HG02884 (cell line): ENCODE measurements around the gene C1orf210.

Source experiments
- ATAC-seq: cut with Tn5 transposase; IDR thresholded peaks from one replicate; pipeline ENCODE4 v1.9.1; 2021; ENCODE audit warnings: mild to moderate bottlenecking, moderate library complexity; ENCODE audit not compliant: unreplicated experiment

C1orf210 gene

DNA sequence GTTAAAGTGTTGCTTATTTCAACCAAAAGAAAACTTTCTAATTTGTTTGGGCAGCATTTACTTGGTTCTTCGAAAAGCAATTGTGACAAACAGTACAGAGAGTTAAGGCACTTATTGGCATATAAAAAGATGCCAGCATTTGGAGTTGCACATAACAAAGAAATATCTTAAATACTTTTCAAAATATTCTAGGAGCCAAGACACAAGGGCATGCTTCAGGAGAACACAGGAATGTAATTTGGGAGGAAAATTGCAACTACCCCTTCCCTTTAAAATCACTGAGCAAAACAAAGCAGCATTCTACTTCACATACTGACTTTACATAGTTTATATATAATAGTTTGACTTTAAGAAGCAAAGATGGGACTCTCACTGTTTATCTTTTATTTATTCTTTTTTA, 10.8 kb upstream of the C1orf210 start:
- ATAC-seq, result no peak

GRCh38 chr1:43294761-43295160, 9.4 kb upstream of the C1orf210 start:
- ATAC-seq, result no peak

DNA sequence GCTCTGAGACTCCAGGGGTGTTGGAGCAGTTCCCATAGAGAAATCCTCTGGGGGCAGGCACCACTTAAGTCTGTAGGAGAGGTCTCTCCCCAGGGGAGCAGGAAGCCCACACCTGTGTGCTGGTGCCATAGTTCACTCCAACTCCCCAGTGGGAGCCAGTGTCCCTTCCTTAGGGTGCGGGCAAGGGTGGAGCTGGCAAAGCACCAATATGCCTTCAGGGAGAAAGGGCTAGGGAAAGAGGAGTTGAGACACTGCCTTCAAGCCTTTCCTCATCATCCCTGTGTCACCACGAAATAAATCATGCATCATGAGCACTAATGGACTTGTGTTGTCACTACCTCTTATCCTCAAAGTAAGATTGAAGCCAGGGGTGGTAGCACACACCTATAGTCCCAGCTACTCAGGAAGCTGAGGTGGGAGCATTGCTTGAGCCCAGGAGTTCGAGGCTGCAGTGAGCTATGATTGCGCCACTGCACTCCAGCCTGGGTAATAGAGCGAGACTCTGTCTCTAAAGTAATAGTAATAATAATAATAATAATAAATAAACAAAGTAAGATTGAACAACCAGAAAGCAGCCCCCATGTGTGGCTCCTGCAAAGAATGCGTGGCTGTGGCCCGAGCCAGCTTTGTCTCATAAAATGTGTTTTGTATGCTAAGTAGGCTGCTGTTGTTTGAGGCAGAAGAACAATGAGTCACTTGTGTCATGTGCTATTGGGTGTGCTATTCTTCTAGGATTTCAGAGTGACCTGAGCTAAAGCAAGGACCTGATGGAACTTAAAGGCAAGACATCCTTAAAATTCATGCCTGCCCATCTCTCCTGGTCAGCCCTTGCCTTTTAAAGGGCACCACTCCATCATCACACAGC, 8.7 kb upstream of the C1orf210 start:
- no peak for ATAC-seq

- no peak for ATAC-seq
Observed at GRCh38 chr1:43293176-43293575, 7.8 kb upstream of the C1orf210 start.

DNA sequence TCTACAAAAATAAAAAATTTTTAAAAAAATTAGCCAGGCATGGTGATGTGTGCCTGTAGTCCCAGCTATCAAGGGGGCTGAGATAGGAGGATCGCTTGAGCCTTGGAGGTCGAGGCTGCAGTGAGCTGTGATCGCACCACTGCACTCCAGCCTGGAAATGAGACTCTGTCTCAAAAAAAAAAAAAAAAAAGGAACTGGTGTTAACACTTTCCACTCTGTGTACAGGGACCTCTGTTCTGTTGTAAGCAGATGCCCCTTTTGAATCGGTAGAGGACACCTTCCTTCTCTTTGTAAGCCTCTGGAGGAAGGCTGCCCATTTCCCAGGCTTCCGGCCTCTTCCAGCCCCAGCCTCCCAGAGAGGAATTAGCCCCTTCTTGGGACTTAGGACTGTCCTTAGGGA, 7.3 kb upstream of the C1orf210 start:
- ATAC-seq, result no peak

DNA sequence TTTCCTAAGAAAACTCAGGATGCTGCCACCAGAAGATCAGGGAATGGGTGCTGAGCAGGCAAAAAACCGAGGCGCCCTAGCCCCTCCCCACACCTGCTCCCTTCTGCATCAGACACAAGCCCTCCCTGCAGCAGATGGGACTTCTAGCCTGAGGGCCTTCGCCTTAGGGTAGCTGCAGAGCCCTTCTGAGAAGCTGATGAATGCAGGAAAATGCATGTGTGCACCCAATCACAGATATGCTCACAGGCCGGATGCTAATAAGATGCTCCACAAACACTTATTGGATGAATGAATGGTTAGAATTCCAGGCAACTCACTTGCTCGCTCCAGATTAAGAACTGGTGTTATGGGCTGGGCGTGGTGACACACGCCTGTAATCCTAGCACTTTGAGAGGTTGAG, 6.8 kb upstream of the C1orf210 start:
- ATAC-seq, result no peak

GRCh38 chr1:43288785-43289706, 3.7 kb upstream of the C1orf210 start:
- no peak for ATAC-seq

DNA sequence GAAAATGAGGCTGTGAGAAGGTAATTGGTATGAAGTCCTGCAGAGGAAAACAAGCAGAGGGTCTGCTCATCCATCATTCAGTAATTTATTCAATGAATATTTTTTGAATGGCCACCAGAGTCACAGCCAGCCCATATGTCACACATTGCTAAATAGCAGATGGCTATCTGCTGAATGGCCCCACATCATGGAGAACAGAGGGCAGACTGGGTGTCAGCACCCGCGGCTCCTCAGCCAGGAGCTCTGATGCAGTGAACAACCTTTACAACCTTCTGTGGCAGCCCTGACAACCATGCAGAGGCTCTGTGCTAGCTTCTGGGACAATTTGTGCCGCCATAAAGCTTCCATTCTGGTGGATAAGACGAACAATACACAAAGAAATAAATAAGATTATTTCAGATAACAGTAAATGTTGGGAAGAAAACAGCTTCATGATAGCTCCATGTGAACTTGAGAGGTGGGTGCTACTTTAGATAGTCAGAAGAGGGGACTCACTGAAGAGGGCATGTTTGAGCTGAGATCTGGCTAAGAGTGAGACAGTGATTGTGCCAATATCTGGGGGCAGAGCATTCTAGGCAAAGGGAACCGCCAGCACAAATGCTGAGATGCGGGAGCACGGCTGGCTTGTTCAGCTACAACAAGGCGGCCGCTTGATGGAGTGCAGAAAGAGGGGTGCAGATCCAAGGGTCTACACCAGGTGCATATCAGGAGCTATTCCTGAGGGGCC, 2.8 kb upstream of the C1orf210 start:
- ATAC-seq, result no peak

DNA sequence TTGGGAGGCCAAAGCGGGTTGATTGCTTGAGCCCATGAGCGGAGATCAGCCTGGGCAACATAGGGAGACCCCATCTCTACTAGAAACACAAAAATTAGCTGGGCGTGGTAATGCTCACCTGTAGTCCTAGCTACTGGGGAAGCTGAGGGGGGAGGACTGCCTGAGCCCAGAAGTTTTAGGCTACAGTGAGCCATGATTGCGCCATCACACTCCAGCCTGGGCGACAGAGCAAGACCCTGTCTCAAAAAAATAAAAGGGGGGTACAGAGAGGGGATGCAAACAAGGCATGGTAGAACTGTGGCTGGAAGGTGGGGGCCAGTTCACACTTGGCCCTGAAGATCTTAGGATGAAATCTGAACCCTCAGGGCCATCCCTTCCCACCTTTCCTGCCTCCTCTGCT, 1.2 kb upstream of the C1orf210 start:
- ATAC-seq, result no peak

GRCh38 chr1:43286115-43286514, 734 bp upstream of the C1orf210 start:
- no peak for ATAC-seq

GRCh38 chr1:43284546-43285110, 753 bp downstream of the C1orf210 start:
- no peak for ATAC-seq

DNA sequence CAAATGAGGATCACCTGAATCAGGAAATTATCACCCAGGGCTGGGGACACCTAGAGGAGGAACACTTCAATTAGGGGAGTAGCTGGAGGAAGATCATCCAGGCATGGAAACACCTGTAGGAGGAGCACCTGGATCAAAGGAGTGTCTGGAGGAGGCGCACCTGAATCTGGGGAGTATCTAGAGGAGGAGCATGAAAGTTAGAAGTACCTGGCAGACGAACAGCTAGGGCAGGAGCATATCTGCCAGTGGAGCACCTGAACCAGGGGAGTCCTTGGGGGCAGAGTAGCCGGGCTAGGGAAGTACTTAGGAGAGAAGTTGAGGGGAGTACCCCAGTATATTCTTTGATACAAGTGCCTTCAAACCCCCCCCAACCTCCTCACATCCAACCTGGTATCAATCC, 1.3 kb downstream of the C1orf210 start:
- no peak for ATAC-seq

DNA sequence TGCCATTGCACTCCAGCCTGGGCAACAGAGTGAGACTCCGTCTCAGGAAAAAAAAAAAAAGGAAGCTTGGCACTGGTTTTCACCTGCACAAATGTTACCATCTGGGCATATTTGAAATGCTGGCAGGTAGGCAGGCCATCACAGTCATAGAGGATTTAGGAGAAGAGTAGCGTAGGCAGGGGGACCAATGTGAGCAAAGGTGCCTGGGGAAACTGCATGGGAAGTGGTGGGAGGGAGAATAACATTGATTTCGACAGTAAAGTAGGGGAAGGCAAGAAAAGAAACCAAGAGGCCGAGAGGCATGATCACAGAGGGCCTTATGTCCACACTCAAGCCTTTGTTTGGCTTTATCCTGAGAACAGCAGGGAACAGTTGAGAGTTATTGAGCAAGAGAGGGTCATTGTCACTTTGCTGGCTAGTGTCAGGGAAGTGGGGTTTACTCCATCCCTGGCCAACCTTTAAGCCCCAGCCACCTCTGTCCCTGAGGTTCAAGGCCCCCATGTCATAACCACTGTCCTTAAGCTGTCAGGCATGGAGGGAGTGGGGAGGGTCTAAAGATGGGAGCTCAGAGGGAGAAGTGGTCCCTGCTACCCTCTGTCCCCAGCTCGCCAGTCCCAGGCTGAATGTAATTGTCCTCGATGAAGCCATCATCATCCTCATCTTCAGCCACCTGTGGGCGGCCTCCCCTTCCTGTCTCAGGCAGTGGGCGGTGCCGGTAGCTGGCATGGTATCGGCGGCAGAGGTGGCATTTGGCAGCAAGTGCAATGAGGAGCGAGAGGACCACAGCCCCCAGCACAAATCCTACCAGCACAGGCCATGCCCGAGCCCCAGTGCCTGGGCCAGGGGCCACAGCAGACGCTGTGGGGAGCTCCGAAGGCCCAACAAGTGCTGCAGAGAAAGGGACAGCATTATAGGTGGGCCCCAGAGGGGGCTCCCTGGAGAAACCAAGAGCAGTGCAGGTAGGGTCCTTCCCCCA, 2.9 kb downstream of the C1orf210 start:
- ATAC-seq, result no peak

GRCh38 chr1:43280692-43281091, 4.7 kb downstream of the C1orf210 start:
- no peak for ATAC-seq

- no peak for ATAC-seq
Observed at GRCh38 chr1:43279666-43280065, 5.7 kb downstream of the C1orf210 start.

GRCh38 chr1:43279161-43279560, 6.2 kb downstream of the C1orf210 start:
- no peak for ATAC-seq

DNA sequence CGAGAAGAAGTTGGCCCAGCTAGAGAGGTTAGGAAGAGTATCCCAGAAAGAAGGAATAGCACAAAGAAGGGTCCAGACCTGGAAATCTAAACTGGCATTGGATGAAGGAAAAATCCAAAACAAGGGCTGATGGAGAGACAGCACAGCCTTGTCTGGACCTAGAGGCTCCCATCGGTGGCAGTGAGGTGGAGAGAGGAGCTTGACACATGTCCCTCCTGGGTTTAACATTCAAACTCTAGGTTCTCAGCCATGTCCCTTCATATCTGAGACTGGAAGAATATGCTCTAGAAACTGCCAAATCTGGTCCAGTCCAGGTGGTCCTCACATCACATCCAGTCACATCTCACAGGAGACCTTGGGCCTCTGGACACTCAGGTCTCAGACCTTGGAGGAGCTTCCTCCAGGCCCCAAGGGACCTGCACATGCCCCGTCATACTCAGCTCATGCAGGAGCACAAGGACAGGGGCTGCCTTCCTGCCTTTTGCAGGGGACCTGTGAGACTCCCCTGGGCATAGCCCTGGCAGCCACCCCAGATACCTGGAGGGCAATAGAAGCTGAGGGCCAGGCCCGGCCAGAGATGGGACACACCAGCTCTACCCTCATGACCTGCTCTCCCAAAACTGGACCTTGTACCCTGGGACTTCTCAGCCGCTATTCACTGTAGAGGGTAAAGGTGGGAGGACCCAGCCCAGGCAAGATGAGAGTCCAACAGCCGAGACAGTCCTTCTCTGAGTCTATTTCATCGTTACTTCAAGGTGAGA, 8.1 kb downstream of the C1orf210 start:
- ATAC-seq, result no peak

DNA sequence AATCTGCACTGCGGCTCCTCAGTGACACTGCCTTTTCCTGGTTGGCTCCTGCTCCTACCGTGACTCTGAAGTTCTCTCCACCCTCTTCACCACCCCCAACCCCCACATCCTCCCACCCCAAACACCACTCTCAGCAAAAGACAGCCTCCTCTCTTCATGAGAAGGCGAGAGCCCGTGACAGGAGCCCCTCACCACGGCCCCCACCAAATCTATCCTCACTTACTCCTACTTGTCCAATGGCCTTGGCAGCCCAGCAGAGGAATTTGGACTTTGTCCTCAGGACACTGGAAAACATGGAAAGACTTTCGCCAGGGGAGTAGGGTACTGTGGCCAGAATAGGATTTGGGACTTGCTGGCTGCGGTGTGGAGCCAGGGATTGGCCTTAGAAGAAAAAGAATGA, 8.7 kb downstream of the C1orf210 start:
- ATAC-seq, result no peak
